Uterus (tissue), 2 donors: Measurements from ENCODE around the gene SERPINA1.

Experiments used
- CTCF ChIP-seq, 4 experiments: fragments of 200-600 bp in 2 of 4; fragments of 450-650 bp in 2 of 4; sonication (generic) in 2 of 4; IDR thresholded peaks; one replicate each; pipeline ENCODE4 v1.5.1; 2016 to 2019; ENCODE audit warnings: antibody characterized with exemption in 4 of 4, mild to moderate bottlenecking in 2 of 4, moderate library complexity in 1 of 4
- POLR2A ChIP-seq, 2 donors: fragments of 450-650 bp; IDR thresholded peaks; one replicate each; pipeline ENCODE4 v1.6.1; 2016; ENCODE audit warnings: antibody characterized with exemption in 2 of 2, mild to moderate bottlenecking in 1 of 2, moderate library complexity in 1 of 2

GRCh38 chr14:94340533-94340932 lies 47.9 kb downstream of the SERPINA1 start:
- TF ChIP-seq CTCF (IDR thresholded peaks at IDR 0.05) (no peak), POLR2A (IDR thresholded peaks at IDR 0.05) (no peak)
